Naive B cell (primary cell): ENCODE data around the gene SEMA7A. TPM values are rescaled to one million over a fixed set of nuclear protein-coding genes. Genes with fewer than 3 reads are reported as not detected.
A peak's percentile ranks its signal among the peaks of the same experiment; 100 is the strongest.
"Not testable (repeated sequence)": the region's sequence is repeated elsewhere in the genome, so short reads cannot be mapped to it uniquely, and the experiment has no call there.

Experiments used
- ATAC-seq, 2 donors: fragments of 150-1000 bp; cut with Tn5 transposase; 2 replicates each; pipeline ENCODE4 v1.10.0; 2021; ENCODE audit warnings: low read depth in 2 of 2, mild to moderate bottlenecking in 2 of 2, moderate library complexity in 2 of 2
- DNase-seq: peaks from one replicate; pipeline ENCODE4 v3.0.0; 2022
- H3K27ac Mint-ChIP-seq, 6 donors: one replicate each; pipeline ENCODE4 v1.8.0; 2020 to 2022; ENCODE audit warnings: mild to moderate bottlenecking in 6 of 6, mixed read lengths in 6 of 6, moderate library complexity in 5 of 6, inconsistent platforms in 2 of 6
- H3K27me3 Mint-ChIP-seq, 3 donors: one replicate each; pipeline ENCODE4 v1.8.0; 2021 to 2022; ENCODE audit warnings: mixed read lengths in 3 of 3, mild to moderate bottlenecking in 1 of 3
- H3K36me3 Mint-ChIP-seq, 2 donors: one replicate each; pipeline ENCODE4 v1.8.0; 2020 to 2022; ENCODE audit warnings: mixed read lengths in 2 of 2, inconsistent platforms in 1 of 2, mild to moderate bottlenecking in 1 of 2
- H3K4me1 Mint-ChIP-seq, 3 donors: one replicate each; pipeline ENCODE4 v1.8.0; 2020 to 2022; ENCODE audit warnings: mixed read lengths in 3 of 3, inconsistent platforms in 1 of 3, mild to moderate bottlenecking in 1 of 3, moderate library complexity in 1 of 3
- H3K4me3 Mint-ChIP-seq, 8 donors: one replicate each; pipeline ENCODE4 v1.8.0; 2020 to 2022; ENCODE audit warnings: mild to moderate bottlenecking in 8 of 8, mixed read lengths in 8 of 8, moderate library complexity in 8 of 8, inconsistent platforms in 2 of 8
- H3K9me3 Mint-ChIP-seq, 7 donors: one replicate each; pipeline ENCODE4 v1.8.0; 2020 to 2022; ENCODE audit warnings: mixed read lengths in 7 of 7, mild to moderate bottlenecking in 5 of 7, inconsistent platforms in 2 of 7, moderate library complexity in 1 of 7
- polyA plus RNA-seq, 6 donors: library from polyadenylated mRNA; unstranded; fragments of 300-500 nt; fragmentation: Illumina TruSeq; gene quantifications; one replicate each; pipeline ENCODE4 v1.2.3, GENCODE V29; 2021; ENCODE audit warnings: low read depth in 6 of 6

SEMA7A gene
- polyA plus RNA-seq, 6 donors from 2014 or later = 0.10 to 1.5 (median 0.62) TPM; not detected in 1

DNA sequence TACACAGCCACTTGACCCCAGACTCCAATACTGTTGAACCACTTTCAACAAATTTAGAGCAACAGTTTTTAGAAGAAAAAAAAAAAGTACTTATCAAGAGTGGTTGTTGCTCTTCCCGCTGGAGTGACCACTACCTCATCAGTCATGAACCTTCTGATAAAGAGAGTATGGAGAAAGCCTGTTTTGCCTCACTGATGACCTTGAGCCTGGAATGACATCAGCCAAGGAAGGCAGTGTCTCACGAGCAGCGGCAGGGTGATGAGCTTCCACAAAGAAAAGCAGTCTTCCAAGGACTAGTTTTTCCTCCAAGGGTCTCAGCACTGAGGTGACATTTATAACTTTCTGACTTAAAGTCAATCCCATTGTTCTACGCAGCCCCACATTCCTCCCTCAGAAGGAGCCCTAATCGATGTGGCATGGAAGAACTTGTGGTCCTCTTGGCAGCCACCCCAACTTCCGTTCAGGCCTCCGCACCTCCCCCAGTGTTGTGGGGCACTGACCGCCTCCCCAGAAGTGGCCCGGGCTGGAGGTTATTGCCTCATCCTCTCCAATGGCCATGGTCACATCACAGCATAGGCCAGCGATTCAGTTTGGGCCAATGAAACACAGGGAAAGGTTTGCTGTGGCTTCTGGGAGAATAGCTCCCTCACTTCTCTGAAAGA lies 64.5 kb downstream of the SEMA7A start:
- H3K36me3 Mint-ChIP-seq = no peaks in the 10 kb centered on the region
- H3K4me3 Mint-ChIP-seq = peak overlapping the region in 1 of 8 donors; percentile 43
- no peak overlapping the region for H3K27ac Mint-ChIP-seq
- no peak for DNase-seq
- H3K9me3 Mint-ChIP-seq = no peaks in the 10 kb centered on the region
- H3K4me1 Mint-ChIP-seq = peaks cover 3 to 15% (median 6%) of the 10 kb centered on the region in 3 donors
- no peak for ATAC-seq
- peaks cover 30 to 73% (median 54%) of the 10 kb centered on the region in 3 donors for H3K27me3 Mint-ChIP-seq

DNA sequence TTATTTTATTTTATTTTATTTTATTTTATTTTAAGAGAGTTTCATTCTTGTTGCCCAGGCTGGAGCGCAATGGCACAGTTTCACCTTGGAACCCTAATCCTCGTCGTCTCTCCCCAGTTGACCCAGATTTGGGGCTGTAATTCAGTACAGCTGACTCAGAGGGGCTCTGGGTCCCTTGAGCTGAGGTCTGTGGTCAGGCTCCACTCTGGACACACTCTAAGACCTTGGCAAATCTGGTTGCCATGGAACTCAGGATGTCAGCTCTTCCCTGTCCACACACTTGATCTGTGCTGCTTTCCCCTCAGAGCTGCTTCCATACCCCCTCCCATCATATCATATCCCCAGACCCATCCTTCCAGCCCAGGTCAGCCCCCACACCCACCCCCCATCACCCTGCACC lies 65.6 kb downstream of the SEMA7A start:
- Mint-ChIP-seq H3K4me1 (peaks cover 2 to 7% (median 3%) of the 10 kb centered on the region in 3 donors), H3K27ac (no peak overlapping the region), H3K27me3 (peaks cover 34 to 82% (median 56%) of the 10 kb centered on the region in 3 donors), H3K36me3 (no peaks in the 10 kb centered on the region), H3K9me3 (no peaks in the 10 kb centered on the region), H3K4me3 (peak overlapping the region in 1 of 8 donors; percentile 33)
- ATAC-seq (no peak), DNase-seq (no peak)

DNA sequence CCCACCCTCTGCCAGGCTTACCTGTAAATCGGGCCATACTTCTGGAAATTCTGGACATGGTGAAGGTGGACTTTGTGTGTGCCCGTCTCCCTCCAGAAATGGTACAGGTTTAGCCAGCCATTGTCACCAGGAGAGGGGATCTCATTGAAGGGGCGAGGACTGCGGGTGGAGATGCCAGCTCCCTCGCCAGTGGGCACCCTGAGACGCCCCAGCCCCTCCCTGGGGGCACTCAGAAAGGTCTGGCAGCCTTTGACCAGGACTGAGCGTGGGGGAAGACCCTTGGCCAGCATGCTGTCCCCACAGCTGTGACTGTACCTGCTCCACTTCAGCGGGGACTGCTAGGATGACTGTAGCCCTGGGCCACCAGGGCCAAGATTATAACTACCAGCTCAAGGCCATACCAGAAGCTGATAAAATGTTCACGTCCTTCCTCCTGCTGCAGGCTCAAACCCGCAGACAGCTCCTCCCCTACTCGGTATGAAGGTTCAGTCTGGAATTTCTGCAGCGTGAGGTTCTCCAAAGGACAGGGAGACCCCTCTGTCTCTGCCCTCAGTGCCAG lies 66.4 kb downstream of the SEMA7A start, which contains the start of gene CYP11A1:
CYP11A1 (minus strand) TSS at position 351 of the 559 bp plus-strand sequence; CDS start at position 290, 61 bp downstream.
- no peaks in the 10 kb centered on the region for H3K36me3 Mint-ChIP-seq
- no peak for ATAC-seq
- peak within 1 kb of the TSS in 1 of 6 donors; percentile 18 for H3K27ac Mint-ChIP-seq
- peaks cover 42 to 81% (median 56%) of the 10 kb centered on the region in 3 donors for H3K27me3 Mint-ChIP-seq
- H3K4me1 Mint-ChIP-seq = peaks cover 2 to 7% (median 3%) of the 10 kb centered on the region in 3 donors
- DNase-seq = no peak
- H3K9me3 Mint-ChIP-seq = no peaks in the 10 kb centered on the region
- H3K4me3 Mint-ChIP-seq = peak within 1 kb of the TSS; percentile 16 to 70 (median 64)

DNA sequence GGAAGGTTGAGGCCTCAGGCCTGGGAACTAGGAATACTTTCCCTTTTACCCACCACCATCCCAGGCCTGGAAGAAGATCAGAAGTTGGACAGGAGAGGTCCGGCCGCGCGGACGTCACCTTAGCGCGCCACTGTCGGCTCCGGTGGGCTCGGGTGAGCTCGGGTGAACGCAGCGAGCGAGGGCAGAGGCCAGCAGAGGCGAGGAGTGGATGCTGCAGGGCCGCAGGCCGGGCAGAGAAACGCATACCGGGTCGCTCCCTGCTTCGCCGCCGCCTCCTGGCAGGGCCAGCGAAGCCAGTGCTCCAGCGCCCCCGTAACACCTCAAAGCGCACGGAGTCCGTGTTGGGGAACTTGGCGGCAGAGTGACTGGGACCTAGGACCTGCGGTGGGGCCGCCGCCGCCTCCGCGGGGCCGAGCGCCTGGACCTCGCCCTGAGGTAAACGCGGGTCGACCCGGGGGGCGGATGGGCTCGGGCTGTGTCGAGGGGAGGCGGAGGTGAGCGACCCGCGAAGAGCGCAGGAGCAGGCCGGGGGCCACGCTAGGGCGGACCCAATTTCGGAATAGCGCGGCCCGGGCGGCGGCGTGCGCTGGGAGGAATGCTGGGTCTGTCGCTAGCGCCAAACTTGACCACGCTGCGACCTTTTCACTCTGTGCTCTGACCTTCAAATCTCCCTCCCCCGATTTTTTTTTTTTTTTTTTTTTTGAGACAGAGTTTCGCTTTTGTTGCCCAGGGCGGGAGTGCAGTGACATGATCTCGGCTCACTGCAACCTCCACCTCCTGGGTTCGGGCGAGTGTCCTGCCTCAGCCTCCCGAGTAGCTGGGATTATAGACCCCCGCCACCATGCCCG lies 67.9 kb downstream of the SEMA7A start:
- Mint-ChIP-seq H3K36me3 (no peaks in the 10 kb centered on the region), H3K27me3 (peaks cover 38 to 66% (median 42%) of the 10 kb centered on the region in 3 donors)
- DNase-seq = no peak

DNA sequence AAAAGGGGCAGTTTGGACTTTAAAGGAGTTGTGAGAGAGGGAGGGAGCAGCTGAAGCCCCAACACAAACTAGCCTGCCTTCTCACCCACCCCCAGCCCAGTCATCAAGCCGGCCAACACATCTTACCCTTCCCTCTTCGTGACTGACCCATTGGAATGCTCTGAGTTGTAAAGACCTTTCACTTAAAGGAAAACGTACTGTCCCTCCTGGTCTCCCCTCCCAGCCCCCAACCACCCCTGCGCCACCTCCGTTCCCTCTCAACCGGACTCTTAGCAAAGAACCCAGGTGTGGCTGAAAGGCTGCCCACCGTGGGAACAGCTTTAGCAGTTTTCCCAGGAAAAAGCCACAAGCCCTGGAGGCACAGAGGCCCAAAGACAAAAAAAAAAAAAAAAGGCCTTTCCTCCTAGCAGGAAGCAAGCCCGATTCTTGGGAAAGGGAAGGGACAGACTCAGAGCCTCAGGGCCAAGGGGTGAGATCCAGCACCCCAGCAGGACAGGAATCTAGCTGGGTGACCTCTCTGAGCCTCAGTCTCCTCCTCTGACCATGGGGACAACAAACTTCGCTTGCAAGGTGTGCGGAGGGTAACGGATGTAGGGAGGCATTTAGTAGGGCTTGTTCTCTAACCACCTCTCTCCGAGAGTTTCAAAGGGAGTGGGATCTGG lies 68.7 kb downstream of the SEMA7A start:
- no peak for ATAC-seq
- H3K9me3 Mint-ChIP-seq = no peaks in the 10 kb centered on the region
- no peak for DNase-seq
- H3K27me3 Mint-ChIP-seq = peaks cover 31 to 59% (median 36%) of the 10 kb centered on the region in 3 donors
- H3K36me3 Mint-ChIP-seq = no peaks in the 10 kb centered on the region
- H3K4me1 Mint-ChIP-seq = peaks cover 2 to 7% (median 3%) of the 10 kb centered on the region in 3 donors
- H3K27ac Mint-ChIP-seq = peak overlapping the region in 1 of 6 donors; percentile 70
- peak overlapping the region; percentile 33 to 85 (median 73) for H3K4me3 Mint-ChIP-seq

More for the DNA sequence above, 67.9 kb downstream of the SEMA7A start:
- H3K4me3 Mint-ChIP-seq = peak overlapping the region; percentile 33 to 85 (median 72)
- H3K4me1 Mint-ChIP-seq = peaks cover 2 to 7% (median 3%) of the 10 kb centered on the region in 3 donors
- no peaks in the 10 kb centered on the region for H3K9me3 Mint-ChIP-seq
- peak; percentile 61 for ATAC-seq
- no peak overlapping the region for H3K27ac Mint-ChIP-seq

DNA sequence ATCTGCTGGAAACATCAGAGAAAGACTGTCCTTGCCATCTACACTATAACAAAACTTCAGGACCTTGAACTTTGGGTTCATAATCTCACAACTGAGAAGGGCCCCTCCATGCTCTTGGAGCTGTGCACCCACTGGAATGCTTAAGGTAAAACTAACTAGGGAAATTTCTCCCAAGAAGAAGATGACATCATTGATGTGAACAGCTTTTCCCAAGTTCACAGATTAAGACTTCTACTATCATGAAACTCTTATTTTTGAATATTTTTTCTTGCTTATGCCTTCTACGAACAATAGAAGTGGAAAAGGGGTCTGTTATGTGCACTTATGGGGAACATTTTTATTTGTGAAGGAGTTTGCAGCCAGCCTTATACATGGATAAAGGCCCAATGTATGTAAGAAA lies 71.3 kb downstream of the SEMA7A start:
- H3K4me3 Mint-ChIP-seq = no peak overlapping the region
- H3K27me3 Mint-ChIP-seq = peaks cover 15 to 35% (median 18%) of the 10 kb centered on the region in 3 donors
- DNase-seq (no peak), ATAC-seq (no peak)
- H3K36me3 Mint-ChIP-seq = no peaks in the 10 kb centered on the region
- no peaks in the 10 kb centered on the region for H3K9me3 Mint-ChIP-seq
- H3K27ac Mint-ChIP-seq = no peak overlapping the region
- H3K4me1 Mint-ChIP-seq = peaks cover 2 to 7% (median 3%) of the 10 kb centered on the region in 3 donors

DNA sequence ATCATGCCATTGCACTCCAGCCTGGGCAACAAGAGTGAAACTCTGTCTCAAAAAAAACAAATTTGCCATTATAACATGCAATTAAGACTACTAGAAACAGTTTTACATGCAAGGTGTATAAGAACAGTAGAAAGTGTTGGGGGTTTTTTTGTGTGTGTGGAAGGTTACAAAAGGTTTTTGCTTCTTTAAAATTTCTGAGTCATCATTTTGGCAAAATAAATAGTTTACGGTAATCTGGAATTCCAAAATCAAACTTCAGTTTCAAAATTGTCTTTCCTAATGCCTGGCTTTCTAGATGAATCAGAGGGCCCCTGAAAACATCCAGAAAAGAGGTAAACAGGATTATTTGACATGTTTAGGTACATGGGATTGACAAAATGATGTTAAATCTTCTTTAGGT lies 72.9 kb downstream of the SEMA7A start:
- ATAC-seq, H3K9me3 Mint-ChIP-seq, DNase-seq, H3K27ac Mint-ChIP-seq, H3K4me1 Mint-ChIP-seq, H3K36me3 Mint-ChIP-seq, H3K4me3 Mint-ChIP-seq: not testable (repeated sequence)
- H3K27me3 Mint-ChIP-seq = peaks cover 15 to 24% (median 18%) of the 10 kb centered on the region in 3 donors

DNA sequence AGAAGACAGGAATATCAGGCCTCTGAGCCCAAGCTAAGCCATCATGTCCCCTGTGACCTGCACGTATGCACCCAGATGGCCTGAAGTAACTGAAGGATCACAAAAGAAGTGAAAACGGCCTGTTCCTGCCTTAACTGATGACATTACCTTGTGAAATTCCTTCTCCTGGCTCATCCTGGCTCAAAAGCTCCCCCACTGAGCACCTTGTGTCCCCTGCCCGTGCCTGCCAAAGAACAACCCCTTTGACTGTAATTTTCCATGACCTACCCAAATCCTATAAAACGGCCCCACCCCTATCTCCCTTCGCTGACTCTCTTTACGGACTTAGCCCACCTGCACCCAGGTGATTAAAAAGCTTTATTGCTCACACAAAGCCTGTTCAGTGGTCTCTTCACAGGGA lies 74.4 kb downstream of the SEMA7A start:
- peaks cover 0 to 14% of the 10 kb centered on the region in 2 donors for H3K36me3 Mint-ChIP-seq
- not testable (repeated sequence) for DNase-seq, H3K4me3 Mint-ChIP-seq

More for the DNA sequence above, 74.4 kb downstream of the SEMA7A start:
- peaks cover 5 to 13% (median 9%) of the 10 kb centered on the region in 7 donors for H3K9me3 Mint-ChIP-seq
- H3K27me3 Mint-ChIP-seq = peaks cover 18 to 24% (median 21%) of the 10 kb centered on the region in 3 donors
- ATAC-seq, H3K27ac Mint-ChIP-seq, H3K4me1 Mint-ChIP-seq: not testable (repeated sequence)

Other genes with a start within 250 kb of the SEMA7A start
- not detected for gene STRA6, start 231.2 kb downstream of the SEMA7A start, polyA plus RNA-seq
- not detected for gene CCDC33, start 197.6 kb downstream of the SEMA7A start, polyA plus RNA-seq
- not detected for gene CYP11A1, start 66.3 kb downstream of the SEMA7A start, polyA plus RNA-seq
- gene UBL7, start 27.2 kb upstream of the SEMA7A start, polyA plus RNA-seq = 100 to 1,000 TPM; 113 to 143 (median 134) TPM
- gene ARID3B, start 107.3 kb upstream of the SEMA7A start, polyA plus RNA-seq = 10 to 100 TPM in 1 of 6 donors, 1 to 10 TPM in 5; 3.0 to 13.6 (median 5.4) TPM
- gene CLK3, start 181.9 kb upstream of the SEMA7A start, polyA plus RNA-seq = 100 to 1,000 TPM in 1 of 6 donors, 10 to 100 TPM in 5; 53.1 to 118 (median 61.9) TPM